NCI-H526 (cell line): ENCODE measurements around the gene NRROS.

ENCODE experiments used
- DNase-seq, 2 experiments: peaks; one replicate each; lab custom pipeline; 2025; lab: John Stamatoyannopoulos, UW

Gene NRROS

DNA sequence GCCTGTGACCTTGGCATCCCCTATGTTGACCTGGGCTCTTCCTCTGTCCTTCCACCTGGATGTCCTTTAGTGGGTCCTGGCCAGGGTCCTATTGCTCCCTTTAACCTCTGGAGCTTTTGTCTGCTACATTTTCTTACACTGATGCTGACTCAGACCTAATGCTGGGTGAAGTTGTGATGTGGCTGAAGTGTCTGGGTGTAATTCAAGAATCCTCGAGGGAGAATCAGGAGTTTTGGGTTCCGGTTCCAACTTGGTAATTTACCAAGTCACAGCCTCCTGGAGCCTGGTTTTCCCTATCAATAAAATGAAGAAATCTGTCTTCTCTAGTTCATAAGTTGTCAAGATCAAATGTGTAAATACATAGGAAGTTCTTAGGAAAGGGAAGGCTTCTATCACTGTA is 46.9 kb downstream of the NRROS start:
- no peak for DNase-seq

DNA sequence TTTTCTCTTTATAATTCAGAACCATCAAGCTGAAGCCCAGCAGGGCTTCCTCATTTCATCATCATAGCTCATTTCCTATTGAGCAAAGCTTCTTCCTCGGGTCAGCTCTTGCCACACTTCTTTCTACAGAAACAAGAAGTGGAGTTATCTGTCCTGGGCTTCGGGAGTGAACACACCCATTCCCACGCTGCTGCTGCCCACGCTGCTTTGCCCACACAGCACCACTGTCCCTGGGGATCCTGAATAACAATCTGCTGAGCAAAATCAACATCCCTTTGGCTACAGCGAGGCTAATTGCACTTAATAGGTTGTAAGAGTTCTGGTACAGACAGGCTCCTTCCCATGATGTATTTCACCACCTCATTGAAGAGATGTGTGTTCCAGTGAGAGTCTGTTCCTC is 48.9 kb downstream of the NRROS start:
- no peak for DNase-seq

DNA sequence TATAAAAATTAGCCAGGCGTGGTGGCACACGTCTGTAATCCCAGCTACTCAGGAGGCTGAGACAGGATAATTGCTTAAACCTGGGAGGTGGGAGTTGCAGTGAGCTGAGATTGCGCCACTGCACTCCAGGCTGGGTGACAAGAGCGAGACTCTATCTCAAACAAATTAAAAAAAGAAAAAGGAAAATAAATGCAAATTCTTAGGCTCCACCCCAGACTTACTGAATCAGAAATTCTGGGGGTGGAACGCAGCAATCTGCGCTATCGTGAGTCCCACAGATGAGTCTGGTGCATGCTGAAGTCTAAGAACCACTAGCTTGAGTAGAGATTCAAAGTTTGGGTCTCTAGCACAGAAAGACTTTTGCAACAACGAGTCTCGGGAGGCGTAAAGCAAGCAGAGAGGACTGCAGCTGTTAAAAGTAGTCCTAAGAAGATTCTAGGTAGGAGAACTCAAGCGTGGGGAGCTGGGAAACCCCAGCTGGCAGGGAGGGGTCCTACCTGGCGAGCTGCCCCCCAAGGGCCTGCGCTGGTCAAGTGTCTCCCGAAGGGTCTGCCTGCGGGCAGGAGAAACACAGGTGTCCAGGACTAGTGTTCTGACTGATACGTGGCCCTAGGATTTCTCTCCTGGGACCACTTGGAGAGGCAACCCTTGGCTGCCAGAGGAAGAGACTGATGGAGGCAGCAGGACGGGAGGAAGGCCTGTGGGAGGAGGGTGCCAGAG is 50.6 kb downstream of the NRROS start:
- no peak for DNase-seq

DNA sequence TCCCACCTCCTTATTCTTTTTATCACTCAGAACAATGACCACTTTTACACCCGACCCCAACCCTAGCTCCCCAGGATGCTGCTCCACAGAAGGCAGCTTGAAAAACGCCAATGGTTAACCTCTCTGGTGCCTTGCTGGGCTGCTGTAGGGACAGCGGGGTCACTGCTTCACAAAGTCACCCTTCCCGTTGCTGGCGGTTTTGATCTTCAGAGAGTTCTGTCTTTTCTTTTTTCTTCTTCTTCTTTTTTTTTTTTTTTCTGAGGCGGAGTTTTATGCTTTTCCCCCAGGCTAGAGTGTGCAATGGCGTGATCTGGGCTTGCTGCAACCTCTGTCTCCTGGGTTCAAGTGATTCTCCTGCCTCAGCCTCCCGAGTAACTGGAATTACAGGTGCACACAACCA is 51.9 kb downstream of the NRROS start:
- DNase-seq = no peak

DNA sequence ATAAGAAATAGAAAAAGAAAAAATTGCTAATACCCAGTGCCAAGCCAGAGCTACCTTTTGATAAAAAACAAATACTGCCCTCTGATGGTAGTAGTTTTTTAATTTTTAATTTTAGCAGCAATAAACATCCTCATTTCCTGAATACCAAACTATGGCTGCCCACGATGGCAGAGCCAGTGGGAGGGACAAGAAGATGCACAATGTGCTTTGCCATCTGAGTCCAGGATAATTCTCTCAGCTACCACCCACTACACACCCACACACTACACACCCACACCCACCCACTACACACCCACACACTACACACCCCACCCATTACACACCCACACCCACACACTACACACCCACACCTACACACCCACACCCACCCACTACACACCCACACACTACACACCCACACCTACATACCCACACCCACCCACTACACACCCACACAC is 54.7 kb downstream of the NRROS start:
- DNase-seq = no peak

DNA sequence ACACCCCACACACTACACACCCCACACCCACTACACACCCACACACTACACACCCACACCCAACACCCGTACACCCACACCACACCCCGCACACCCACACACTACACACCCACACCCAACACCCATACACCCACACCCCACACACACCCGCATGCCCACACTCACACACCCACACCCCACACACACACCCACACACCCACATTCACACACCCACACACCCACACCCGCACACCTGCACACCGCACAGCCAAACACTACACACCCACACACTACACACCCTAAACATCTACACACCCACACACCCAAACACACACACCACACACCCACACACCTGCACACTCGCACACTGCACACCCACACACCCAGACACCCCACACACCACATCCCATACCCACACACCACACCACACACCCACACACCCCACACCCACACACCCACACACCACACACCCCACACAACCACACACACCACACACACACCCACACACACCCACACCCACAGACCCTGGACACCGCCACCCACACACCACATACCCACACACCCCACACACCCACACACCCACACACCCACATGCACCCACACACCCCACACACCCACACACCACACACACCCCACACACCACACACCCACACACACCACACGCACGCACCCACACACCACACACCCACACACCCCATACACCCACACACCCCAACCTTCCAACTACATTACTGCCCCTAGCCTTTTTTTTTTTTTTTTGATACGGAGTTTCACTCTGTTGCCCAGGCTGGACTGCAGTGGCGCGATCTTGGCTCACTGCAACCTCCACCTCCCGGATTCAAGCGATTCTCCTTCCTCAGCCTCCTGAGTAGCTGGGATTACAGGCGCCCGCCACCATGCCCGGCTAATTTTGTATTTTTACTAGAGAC is 55.7 kb downstream of the NRROS start:
- DNase-seq = no peak

DNA sequence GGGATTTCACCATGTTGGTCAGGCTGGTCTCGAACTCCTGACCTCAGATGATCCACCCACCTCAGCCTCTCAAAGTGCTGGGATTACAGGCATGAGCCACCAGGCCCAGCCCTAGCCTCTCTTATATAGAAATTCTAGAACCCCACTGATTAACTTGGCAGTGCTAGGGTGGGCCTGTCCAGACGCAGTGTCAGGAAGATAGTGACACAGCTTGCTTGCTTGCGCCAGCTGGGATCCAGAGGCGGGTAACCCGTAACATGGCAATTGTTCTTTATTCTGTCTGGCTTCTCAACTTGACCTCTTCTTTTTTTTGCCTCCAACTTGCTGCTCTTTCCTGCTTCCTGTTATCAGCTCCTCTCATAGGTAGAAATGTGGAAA is 56.3 kb downstream of the NRROS start:
- no peak for DNase-seq

DNA sequence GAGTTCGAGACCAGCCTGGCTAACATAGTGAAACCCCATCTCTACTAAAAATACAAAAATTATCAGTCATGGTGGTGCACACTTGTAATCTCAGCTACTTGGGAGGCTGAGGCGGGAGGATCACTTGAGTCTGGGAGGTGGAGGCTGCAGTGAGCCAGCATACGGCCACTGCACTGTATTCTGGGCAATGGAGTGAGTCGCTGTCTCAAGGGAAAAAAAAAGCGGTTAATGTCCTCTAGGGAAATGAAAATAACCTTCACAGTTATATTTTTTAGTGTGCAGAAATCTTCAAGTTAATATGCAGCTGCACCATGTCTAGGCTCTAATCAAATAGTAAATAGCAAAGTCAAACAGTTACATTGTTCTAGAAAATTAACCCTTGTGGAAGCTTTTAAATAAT is 57.8 kb downstream of the NRROS start:
- no peak for DNase-seq

DNA sequence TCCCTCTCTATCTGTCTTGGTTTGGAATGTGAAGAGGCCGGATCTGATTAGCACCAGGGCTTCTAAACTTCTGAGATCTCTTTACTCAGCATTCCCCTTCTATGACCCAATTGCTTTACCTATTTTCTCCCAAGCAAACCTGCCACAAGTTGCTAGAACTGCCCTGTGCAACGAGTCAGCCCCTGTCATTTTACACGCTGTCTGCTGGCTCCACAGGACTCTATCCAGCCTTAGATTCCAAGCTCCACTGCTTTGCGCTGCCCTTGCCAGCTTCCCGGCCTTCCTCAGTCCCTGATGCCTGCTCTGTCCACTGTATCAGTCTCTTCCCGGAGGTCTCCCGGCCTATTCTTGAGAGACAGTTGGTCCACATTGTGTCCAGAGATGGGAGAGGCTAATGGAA is 60.3 kb downstream of the NRROS start:
- DNase-seq = no peak

DNA sequence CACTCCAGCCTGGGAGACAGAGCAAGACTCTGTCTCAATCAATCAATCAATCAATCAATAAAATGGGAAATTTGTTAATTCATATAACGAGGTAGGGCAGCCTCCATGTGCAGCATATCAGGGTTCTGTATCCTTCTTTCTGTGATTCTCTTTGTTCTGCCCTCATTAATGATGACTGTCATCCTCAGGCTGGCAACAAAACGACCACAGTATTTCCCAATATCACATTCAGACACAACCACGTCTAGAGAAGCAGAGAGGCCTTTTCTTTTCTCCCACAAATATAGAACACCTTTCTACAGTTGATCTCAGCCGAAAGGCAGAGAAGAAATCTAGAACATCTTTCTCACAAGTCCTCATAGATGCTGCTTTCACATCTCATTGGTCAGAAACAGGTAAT is 61.3 kb downstream of the NRROS start:
- DNase-seq = no peak

DNA sequence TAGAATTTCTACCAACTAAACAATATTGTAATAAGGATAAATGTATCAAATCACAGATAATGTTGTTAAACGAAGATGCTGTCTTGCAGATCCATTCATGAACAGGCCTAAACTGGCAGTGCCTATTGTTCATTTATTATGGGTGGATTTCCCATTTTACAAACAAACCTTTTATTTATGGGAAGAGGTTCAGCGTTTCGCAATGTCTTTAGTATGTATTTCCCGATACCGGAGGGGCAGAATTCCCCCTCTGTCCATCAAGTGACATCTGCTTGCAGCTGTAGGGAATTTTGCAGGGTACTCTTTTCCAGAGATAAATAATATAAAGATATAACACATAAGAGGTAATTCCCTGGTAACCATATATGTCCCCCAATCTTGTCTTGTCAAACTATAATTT is 66.8 kb downstream of the NRROS start:
- no peak for DNase-seq

DNA sequence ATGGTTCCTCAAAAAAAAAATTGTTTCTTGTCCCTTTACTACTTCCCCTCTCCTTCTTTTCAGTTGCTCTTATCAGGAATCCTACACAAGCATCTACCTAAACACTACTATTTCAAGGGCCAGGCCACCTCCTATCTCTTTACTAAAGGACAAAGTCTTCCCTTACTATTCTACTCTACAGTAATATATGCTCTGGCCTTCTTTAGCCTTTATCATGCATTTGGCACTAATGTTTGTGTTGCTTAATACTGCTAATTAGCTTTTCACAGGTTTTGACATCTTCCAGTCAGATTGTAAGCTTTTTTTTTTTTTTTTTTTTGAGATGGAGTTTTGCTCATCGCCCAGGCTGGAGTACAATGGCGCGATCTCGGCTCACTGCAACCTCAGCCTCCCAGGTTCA is 67.2 kb downstream of the NRROS start:
- DNase-seq = no peak

DNA sequence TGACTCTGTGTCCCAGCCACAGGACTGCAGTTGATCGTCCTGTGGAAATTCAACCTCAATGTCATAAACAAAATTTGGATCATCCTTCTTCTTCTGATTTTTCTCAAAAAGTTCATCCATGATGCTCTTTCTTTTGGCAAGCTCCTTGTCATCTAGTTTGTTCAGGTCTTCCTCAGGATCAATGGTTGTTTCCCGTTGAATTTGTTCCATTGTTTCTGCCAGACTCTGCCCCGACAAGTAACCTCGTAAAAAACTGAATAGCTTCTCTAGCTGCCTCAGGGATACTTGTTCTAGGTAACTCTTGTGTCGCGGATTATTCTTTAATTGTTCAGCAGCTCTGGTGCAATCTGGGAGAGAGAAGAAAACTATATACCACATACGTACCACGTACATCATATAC is 68.1 kb downstream of the NRROS start:
- no peak for DNase-seq

DNA sequence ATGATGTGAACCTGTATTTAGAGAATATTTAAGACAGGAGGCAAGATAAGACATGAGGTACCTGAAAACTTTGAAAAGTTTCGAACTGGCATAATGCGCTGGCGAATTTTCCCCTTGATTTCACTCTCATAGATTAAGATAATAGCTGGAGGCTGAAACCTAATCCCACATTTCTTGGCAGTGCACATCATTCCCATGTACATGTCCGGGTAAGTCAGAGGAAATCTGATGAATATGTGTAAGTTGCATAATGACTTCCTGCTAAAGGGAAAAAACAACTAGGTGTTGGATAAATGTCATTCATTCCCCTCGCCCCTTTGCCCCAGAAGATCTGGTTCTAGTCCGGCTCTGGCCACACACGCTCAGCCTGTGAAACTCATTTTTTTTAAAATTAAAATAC is 69.0 kb downstream of the NRROS start:
- DNase-seq = no peak
